ENCODE data around the gene GALP. TPM values are rescaled to one million over a fixed set of nuclear protein-coding genes. Genes with fewer than 3 reads are reported as not detected.
"Not testable (repeated sequence)": the region's sequence is repeated elsewhere in the genome, so short reads cannot be mapped to it uniquely, and the experiment has no call there.

The GALP gene
- not detected in 2 replicates for total RNA-seq

DNA sequence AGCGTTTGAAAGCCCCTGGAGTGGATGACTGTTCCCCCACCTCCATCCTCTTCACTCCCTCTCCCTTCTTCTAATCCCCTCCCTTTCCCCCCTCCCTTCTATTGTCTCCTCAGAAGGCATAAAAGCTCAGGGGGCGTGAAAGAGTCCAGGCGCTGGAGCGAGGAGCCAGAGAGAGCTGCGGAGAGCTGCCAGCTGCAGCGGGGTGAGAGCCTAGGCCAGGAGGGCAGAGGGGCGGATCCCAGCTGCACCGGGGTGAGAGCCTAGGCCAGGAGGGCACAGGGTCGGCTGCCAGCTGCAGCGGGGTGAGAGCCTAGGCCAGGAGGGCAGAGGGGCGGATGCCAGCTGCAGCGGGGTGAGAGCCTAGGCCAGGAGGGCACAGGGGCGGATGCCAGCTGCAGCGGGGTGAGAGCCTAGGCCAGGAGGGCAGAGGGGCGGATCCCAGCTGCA, at the start of gene GALP:
TSS of gene GALP (plus strand) at position 148 of the 447 bp plus-strand sequence. CDS start 1,101 bp downstream, outside the sequence.
- intact Hi-C loops (cut with micrococcal nuclease), result not testable (repeated sequence)

DNA sequence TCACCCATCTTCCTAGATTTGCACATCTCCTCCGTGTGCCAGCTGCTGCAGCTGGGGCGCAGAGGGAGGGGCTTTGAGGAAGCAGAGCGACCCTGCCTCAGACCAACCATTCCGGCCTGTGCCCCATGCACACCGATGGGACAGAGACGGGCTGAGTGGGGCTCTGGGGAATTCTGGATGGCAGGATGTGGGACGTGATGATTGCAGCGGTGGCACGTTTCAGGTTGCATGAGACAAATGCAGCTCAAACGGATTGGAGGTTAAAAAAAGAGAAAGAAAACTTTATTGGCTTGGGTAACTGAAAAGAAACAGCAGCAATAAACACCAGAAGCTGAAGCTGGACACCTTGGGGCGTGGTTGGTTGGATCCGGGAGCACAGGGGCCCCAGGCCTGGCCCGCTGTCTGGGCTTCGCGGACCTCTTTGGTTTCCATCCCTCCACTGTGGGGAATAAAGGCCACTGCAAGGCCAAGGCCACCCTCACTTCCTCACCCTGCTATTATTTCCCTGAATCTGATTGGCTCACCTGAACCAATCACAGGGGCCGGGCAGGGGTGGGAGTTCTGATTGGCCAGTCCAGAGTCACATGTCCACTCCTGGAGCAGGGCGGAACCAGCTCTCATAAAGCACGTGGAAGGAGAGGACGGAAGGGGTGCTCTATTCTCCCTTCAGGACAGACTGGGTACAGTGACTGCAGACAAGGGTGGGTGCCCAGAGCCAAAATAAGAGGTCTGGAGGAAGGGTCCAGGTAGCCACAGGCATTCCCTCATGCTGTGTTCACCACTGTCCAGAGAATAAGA, 48.6 kb upstream of the GALP start:
- intact Hi-C loops (cut with micrococcal nuclease), result no loop called here

DNA sequence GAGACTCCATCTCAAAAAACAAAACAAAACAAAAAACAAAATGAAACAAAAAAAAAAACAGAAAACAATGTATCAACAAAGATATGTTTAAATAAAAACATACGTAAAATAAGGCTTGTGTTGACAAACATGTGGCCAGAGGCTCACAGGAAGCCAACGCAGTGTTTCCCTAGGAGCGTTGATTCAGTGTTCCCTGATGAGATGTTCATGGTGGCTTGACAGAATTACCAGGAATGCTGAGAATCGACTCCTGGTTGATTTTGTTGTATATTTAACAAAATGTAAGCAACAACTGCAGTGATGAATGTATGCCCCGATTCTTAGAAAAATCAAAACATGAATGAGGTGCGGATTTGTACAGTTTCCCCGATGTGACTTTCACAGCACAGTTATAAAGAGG, 45.8 kb upstream of the GALP start:
- intact Hi-C loops (cut with micrococcal nuclease), result no loop called here

DNA sequence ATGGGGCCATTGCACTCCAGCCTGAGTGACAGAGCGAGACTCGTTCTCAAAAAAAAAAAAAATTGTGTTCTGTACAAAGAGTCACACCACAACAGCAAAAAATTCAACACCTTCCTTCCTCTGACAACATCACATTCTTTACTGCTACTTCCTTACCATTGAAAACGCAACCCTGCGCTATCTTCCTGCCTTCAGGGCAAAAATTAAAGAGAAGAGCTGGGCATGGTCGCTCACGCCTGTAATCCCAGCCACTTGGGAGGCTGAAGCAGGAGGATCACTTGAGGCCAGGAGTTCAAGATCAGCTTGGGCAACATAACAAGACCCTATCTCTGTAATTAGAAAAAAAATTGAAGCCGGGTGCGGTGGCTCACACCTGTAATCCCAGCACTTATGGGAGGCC, 44.2 kb upstream of the GALP start:
- intact Hi-C loops (cut with micrococcal nuclease), result no loop called here

DNA sequence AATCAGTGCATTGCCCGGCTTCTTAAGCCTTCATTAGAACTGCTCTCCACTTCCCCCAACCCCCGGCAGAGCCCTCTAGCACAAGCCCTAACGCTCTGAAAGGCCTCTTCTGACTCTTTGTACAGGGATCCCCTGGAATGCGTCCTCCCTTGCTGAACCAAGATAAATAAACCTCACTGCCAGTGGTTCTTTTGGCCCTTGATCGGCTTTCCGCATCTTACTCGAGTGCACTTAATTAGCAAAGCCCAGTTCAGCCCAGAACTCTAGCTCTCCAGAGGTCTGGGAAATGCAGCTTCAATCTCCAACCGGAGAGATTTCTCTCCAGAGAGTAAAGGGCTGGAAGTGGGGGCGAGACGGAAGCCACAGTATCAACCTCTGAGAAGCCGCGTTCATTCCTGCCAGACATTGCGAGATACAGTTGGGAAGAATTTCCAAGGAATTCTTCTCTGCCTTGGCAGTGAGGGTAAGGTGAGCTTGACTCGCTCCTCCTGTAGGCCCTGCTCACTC, 43.4 kb upstream of the GALP start:
- intact Hi-C loops (cut with micrococcal nuclease), result no loop called here

DNA sequence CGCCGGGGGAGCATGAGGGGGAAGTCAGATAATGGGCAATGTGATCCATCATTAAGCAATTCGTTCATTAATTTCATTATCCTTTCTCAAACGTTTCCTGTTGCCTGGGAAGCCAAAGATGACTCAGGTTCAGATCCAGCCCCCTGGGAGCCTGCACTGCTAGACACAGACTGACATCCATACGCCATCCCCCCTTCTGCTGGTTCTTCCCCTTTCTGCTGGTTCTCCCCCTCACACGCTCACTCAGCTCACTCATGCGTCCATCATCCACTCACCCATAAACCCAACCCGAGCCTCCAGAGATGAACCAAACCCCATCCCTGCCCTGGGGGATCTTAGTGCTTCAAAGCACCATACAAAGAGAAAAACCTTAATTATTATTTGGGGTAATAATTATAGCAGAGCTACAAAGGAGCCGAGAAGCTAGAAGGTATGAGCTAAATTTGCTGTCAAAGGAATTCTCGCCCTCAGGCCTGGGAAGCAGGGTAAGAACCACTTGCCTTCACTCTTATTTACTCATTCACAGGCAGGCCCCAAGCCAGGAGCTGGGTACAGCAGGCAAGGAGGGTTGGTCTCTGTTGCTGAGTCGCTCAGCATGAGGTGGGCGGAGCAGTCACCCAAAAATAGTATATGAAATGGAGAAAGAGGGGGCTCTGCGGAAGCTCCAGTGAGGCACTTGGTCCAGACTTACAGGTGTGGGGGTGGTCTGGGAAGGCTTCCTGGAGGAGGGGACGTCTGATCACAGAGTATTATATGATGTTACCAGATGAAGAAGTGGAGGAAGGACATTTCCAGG, 41.8 kb upstream of the GALP start:
- intact Hi-C loops (cut with micrococcal nuclease), result no loop called here

DNA sequence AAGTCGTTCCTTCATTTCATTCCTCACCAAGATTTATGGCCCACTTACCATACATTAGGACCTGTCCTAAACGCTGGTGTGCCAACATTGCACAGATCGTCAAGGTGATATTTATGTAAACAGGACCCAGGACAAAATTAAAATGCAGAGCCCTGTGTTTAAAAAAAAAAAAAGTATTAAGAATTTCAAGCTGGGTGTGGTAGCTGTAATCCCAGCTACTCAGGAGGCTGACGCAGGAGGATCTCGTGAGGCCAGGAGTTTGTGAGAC, 41.2 kb upstream of the GALP start:
- intact Hi-C loops (cut with micrococcal nuclease), result no loop called here

DNA sequence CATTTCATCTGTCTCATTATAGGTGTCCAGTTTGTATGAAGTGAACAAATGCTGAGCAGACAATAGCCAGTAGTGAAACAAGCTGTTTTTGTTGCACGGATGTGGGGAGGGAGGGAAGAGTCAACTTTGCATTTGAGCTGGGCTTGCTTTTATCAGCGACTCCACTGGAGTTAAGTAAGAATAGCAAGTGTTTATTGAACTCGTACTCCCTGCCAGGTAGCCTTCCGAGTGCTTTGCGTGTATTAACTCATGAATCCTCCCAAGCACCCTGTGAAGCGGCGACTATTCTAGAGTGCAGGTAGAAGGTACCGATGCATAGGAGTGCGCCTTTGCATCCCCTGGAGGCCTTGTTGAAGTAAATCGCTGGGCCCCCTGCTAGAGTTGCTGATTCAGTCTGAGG, 39.4 kb upstream of the GALP start:
- intact Hi-C loops (cut with micrococcal nuclease), result no loop called here

DNA sequence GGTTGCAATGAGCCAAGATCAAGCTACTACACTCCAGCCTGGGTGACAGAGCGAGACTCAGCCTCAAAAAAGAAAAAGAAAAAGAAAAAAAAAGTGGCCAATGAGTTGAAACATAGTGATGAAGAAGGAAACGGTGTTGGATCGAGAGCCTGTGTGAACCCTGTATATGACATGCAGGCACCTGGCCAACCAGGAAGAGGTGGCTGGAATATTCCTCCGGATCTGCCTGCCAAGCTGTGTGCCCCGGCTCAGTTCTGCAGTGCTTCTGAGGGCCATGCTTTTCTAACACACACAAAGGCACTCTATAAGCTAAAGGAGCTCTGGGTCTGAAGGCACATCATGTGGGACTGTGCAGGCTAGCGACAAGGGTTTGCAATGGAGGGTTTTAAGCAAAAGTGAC, 38.4 kb upstream of the GALP start:
- intact Hi-C loops (cut with micrococcal nuclease), result no loop called here

DNA sequence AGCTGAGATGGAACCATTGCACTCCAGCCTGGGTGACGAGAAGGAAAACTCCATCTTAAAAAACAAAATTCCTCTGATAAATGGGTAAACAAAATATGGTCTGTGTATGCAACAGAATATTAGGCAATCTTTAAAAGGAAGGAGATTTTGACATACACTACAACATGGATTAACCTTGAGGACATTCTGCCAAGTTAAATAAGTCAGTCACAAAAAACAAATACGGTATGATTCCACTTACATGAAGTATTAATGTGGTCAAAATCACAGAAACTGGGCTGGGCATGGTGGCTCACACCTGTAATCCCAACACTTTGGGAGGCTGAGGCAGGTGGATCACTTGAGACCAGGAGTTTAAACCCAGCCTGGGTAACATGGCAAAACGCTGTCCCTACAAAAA, 37.7 kb upstream of the GALP start:
- intact Hi-C loops (cut with micrococcal nuclease), result no loop called here

DNA sequence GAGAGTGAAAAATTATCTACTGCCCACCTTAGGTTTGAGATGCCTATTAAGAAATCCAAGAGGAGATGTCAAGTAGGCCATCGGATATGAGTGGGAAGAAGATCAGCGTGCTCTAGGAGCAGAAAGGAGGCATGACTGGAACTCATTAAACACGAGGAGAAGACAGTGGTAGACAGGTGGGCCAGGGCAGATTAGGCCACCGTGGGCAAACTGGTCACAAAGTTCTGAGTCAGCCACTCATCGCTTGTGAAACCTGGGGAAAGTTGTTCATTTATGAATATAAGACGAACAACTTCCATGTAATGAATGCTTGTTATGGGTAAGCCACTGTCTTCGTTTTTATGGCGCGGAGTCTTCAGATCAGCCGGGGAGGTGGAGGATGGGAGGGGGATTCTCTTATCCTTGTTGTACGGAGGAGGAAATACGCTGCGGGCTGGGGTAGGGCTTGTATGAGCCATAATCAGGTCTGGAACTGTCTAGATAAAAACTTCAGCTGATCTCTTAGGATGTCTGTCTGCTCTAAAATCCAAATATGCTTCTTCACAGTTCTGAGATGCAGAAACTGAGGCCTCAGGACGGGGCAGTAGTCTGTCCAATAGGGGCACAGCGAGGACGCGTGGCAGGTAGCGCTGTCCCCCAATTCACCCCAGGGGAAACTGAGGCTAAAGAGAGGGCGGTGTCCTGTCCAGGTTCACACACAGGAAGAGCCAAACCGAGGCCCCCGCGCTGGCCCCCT, 35.8 kb upstream of the GALP start:
- intact Hi-C loops (cut with micrococcal nuclease), result loop anchor here (1.0 to 5.0 kb wide), 8 partner anchors 33 to 1981 kb away; partner anchors contain the start of genes EPN1, LENG1, ZNF264 and ZNF628

DNA sequence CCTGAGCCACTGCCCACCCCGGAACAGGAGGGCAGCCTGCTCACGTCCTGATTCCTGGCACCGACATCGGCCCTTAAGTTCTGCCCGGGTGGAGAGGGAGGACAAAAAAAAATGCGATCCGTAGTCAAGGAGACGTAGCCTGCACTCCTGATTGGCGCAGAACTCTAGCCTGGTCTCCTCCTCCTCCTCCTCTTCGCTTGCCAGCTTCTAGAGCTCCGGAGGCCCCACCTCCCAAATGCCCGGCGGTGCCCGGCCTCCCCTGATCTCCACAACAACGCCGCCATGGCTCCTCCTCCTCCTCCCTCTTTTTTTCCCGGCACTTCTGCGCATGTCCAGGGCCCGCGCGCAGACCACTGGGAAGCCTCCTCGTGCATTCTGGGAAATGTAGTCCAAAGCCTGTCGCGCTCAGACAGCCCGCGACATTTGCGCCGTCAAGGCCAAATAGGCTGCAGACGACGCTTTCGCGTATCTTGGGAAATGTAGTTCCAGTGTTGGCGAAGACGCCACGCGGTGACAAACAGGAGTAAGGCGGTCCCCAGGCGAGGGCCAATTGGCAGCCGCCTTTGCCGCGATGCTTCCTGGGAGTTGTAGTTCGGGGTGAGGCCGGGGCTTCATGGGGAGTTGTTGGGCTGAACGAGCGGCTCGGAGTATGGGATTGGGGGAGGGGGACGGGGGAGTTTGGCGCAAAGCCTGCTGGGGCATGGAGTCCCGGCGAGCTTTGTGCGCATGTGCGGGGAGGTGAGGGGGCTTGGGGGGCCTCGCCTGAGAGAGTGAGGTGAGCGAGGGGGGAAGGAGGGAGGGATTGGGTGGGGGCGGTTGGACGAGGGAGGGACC, 35.0 kb upstream of the GALP start, which contains the start of gene ZNF444:
TSS of gene ZNF444 (plus strand) at position 705 of the 834 bp plus-strand sequence. CDS start 5,625 bp downstream, outside the sequence.
- intact Hi-C loops (cut with micrococcal nuclease), result loop anchor here (1.0 to 5.0 kb wide), 14 partner anchors 19 to 1981 kb away; partner anchors contain the start of genes EPN1, FIZ1, LENG1 and ZNF264

DNA sequence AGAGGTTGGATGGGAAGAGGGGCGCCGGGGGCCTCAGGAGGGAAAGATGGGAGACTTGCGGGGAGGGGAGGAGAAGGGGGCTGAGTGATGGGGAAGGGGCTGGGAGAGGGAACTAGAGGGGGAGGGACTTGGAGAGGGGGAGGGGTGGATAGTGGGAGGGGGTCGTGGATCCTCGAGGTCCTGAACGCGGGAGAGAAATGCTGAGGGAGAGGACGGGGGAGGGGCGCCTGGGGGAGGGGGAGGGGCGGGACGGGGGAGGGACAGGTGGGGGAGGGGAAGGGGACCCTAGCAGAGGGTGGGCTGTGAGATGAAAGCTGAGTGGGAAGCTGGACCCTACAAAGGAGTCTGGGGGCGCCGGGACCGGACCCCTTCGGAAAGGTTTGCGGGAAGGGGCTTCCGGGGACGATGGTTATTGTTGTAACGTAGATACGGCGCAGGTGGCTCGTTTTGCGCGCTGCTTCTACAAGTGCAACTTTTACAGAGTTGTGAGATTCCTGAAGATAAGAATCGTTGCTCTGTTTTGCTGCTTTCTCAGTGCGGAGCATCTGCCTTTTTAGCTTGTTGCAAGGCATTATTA, 34.3 kb upstream of the GALP start:
- intact Hi-C loops (cut with micrococcal nuclease), result loop anchor here (1.0 to 5.0 kb wide), 13 partner anchors 20 to 1951 kb away; partner anchors contain the start of genes EPN1, FIZ1, ZNF264 and ZNF628

DNA sequence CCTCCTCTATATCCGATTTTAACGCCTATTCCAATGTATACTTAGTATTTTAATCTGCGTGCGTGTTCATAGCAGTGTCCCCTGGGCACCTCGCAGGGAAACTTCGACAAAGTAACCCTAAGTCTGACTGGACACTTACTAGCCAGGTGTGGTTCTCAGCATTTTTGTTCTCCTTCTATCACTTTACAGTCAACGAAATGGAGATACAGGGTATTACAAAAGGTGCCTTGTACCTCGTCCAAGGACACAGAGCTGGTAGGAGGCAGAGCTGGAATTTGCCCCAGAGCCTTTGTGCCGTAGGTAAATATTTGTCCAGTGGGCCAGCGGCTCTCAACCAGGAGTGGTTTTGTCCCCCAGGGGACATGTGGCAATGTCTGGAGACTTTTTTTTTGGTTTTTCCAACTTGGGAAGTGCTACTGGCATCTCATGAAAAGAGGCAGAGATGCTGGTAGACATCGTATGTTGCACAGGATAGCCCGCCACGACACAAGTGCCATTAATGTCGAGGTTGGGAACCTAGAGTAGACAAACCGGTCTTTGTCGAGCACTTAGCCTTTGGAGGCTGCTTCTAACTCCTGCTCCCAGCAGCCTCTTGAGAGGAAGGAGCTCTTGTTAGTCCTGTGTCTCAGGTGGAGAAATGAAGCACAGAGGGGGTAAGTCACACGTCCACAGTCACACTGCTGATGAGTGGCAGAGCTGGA, 33.6 kb upstream of the GALP start:
- intact Hi-C loops (cut with micrococcal nuclease), result loop anchor here (5.0 kb wide), 3 partner anchors 35 to 1050 kb away; partner anchors contain the start of gene ZNF264

DNA sequence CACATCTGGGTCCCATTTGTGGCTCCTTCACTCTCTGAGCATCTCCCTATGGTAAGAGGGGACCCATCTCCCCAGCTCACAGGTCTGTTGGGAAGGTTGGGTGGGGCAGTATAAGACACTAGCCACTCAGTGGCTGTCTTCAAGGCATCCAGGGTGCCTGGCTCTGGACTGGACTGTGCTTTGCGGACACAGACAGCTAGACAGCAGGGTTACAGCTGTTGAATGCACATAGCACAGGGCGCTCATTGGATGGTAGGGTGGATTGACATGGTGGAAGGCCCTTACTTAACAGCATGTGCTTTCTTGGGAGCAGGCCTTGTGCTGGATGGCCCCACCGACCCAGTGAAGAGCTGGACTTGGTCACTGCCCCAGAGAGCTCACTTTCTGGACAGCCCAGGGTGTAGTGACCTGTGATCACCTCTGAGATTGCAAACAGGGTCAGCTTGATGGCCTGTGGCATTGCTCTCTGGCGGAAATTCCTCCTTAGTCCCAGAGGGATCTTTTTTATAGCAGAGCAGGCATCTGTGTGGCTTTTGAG, 32.8 kb upstream of the GALP start:
- intact Hi-C loops (cut with micrococcal nuclease), result loop anchor here (5.0 kb wide), 3 partner anchors 36 to 1049 kb away; partner anchors contain the start of gene ZNF264

DNA sequence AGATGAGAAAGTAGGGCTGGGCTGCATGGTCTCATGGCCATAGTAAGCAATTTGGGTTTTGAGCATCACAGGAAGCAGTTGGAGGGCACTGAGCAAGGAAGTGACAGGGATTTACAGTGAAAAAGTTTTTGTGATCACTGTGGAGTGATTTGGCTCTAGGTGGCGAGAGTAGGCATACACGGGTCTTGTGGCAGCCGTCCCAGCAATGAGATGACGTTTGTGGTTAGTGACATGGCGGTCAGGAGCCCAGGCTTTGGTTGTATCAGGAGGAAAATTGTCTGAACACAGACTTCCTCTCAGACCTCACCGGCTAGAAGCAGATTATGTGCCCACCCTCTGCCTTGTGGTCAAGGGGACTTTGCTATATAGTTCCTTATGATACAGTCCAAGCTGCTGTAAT, 31.4 kb upstream of the GALP start:
- intact Hi-C loops (cut with micrococcal nuclease), result loop anchor here (5.0 kb wide), 3 partner anchors 37 to 1048 kb away; partner anchors contain the start of gene ZNF264

DNA sequence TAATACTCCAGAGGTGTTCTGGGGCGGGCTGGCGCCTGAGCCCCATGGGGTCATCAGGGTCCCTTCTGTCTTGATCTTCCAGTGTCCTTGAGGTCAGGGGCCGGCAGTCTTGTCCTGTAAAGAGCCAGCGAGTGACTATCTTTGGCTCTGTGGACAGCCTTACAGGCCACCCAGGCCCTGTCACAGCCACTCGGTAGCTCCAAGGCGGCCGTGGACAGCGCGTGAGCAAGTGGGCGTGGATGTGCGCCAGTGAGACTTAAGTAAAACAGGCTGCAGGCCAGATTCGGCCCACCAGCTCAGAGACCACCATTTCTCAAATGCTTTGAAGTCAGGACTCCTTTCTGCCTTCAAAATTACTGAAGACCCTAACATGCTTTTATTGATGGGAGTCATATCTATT, 31.0 kb upstream of the GALP start:
- intact Hi-C loops (cut with micrococcal nuclease), result loop anchor here (5.0 kb wide), 3 partner anchors 38 to 1047 kb away; partner anchors contain the start of gene ZNF264

DNA sequence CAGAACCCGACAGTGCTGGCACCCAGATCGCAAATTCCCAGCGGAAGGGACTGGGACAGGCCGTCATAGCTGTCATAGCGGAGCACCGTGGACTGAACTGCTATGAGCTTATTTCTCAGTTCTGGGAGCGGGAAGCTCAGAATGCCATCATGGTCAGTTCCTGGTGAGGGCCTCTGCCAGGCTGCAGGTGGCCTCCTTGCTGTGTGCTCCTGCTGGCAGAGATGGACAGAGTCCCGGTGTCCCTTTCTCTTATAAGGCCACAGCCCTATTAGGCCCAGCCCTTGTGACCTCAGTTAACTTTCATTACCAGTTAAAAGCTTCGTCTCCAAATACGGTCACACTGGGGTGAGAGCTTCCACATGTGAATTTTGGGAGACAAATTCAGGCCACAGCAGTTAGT, 30.1 kb upstream of the GALP start:
- intact Hi-C loops (cut with micrococcal nuclease), result no loop called here

DNA sequence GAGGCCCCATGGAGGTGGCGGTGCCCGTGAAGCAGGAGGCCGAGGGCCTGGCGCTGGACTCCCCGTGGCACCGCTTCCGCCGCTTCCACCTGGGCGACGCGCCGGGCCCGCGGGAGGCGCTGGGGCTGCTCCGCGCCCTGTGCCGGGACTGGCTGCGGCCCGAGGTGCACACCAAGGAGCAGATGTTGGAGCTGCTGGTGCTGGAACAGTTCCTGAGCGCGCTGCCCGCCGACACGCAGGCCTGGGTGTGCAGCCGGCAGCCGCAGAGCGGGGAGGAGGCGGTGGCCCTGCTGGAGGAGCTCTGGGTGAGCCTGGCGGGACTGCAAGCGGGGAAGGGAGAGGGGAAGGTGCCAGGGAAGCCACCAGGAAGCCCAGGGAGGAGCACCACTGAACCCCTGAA, 28.9 kb upstream of the GALP start:
- intact Hi-C loops (cut with micrococcal nuclease), result no loop called here
